Stimulated activated naive CD8-positive, alpha-beta T cell treated with anti-CD3 and anti-CD28 coated beads, Interleukin-15, Interleukin-2, amounts not matched to agents 100 ng/mL and 50 ng/mL, for 24 hours (primary cell): Measurements from ENCODE around the gene BHLHE40.

Experiments used
- H3K27ac Mint-ChIP-seq: one replicate; pipeline ENCODE4 v1.8.0; 2021; ENCODE audit warnings: mild to moderate bottlenecking, mixed read lengths
- H3K27me3 Mint-ChIP-seq: one replicate; pipeline ENCODE4 v1.8.0; 2021; ENCODE audit warnings: mixed read lengths
- H3K36me3 Mint-ChIP-seq: one replicate; pipeline ENCODE4 v1.8.0; 2021; ENCODE audit warnings: low read depth, mixed read lengths
- H3K4me1 Mint-ChIP-seq: one replicate; pipeline ENCODE4 v1.8.0; 2021; ENCODE audit warnings: low read depth, mixed read lengths
- H3K4me3 Mint-ChIP-seq: one replicate; pipeline ENCODE4 v1.8.0; 2021; ENCODE audit warnings: mild to moderate bottlenecking, mixed read lengths
- H3K9me3 Mint-ChIP-seq: one replicate; pipeline ENCODE4 v1.8.0; 2021; ENCODE audit warnings: mixed read lengths

The BHLHE40 gene

DNA sequence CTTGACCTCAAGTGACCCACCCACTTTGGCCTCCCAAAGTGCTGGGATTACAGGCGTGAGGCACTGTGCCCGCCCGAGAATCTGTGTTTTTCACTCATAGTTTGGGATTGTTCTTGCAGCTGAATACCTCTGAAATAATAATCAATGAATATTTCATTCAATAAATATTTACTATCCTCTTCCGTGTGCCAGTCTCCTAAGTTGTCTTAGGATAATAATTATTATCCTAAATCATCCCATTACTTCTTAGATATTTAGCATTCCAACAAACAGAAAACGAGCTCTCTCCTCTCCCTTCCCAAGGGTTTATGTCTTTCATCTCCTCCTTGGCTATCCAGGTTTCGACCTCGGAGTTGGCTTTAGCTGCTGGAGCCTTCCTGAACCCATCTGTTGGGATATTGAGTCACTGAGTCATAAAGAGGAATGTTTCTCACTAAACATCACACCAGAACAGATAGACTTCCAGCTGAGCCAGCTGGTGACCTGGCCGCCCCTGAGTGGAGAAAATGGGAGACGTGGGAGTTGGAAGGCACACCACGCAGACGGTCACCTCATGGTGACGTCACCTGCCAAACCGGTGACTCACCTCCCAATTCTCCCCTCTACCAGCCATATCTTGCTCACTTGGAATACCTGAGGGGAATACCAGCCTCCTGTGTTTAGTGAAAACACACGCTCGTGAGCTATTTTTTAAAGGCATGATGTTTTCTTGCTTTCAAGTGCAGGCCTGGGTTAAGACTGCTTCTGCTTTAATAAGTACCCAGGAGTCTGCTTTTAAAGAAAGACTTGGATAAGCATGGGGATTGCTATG is 43.9 kb downstream of the BHLHE40 start:
- Mint-ChIP-seq H3K27ac (peak overlapping the region; percentile 96), H3K4me3 (peak overlapping the region; percentile 51), H3K9me3 (no peaks in the 10 kb centered on the region), H3K27me3 (no peaks in the 10 kb centered on the region), H3K4me1 (peaks cover 91% of the 10 kb centered on the region), H3K36me3 (no peaks in the 10 kb centered on the region)

- Mint-ChIP-seq H3K4me1 (peaks cover 85% of the 10 kb centered on the region), H3K27me3 (no peaks in the 10 kb centered on the region), H3K9me3 (no peaks in the 10 kb centered on the region), H3K4me3 (no peak overlapping the region), H3K36me3 (no peaks in the 10 kb centered on the region), H3K27ac (peak overlapping the region; percentile 54)
Measured at GRCh38 chr3:5023777-5024346, 44.6 kb downstream of the BHLHE40 start.

GRCh38 chr3:5026046-5026362 is 46.8 kb downstream of the BHLHE40 start:
- H3K4me3 Mint-ChIP-seq: no peak overlapping the region
- no peaks in the 10 kb centered on the region for H3K9me3 Mint-ChIP-seq
- no peaks in the 10 kb centered on the region for H3K27me3 Mint-ChIP-seq
- H3K27ac Mint-ChIP-seq: peak overlapping the region; percentile 79
- peaks cover 75% of the 10 kb centered on the region for H3K4me1 Mint-ChIP-seq
- no peaks in the 10 kb centered on the region for H3K36me3 Mint-ChIP-seq

- Mint-ChIP-seq H3K27ac (no peak overlapping the region), H3K36me3 (no peaks in the 10 kb centered on the region), H3K27me3 (no peaks in the 10 kb centered on the region)
Measured at GRCh38 chr3:5029715-5030114, 50.5 kb downstream of the BHLHE40 start.

GRCh38 chr3:5030152-5030551 is 50.9 kb downstream of the BHLHE40 start:
- H3K4me1 Mint-ChIP-seq: peaks cover 38% of the 10 kb centered on the region
- H3K27ac Mint-ChIP-seq: no peak overlapping the region
- H3K27me3 Mint-ChIP-seq: no peaks in the 10 kb centered on the region
- H3K36me3 Mint-ChIP-seq: no peaks in the 10 kb centered on the region
- no peak overlapping the region for H3K4me3 Mint-ChIP-seq
- no peaks in the 10 kb centered on the region for H3K9me3 Mint-ChIP-seq

More at GRCh38 chr3:5029715-5030114, 50.5 kb downstream of the BHLHE40 start:
- Mint-ChIP-seq H3K4me1 (peaks cover 38% of the 10 kb centered on the region), H3K4me3 (no peak overlapping the region), H3K9me3 (no peaks in the 10 kb centered on the region)

GRCh38 chr3:5032844-5033243 is 53.6 kb downstream of the BHLHE40 start:
- no peak overlapping the region for H3K4me3 Mint-ChIP-seq
- no peaks in the 10 kb centered on the region for H3K36me3 Mint-ChIP-seq
- H3K4me1 Mint-ChIP-seq: peaks cover 41% of the 10 kb centered on the region
- no peak overlapping the region for H3K27ac Mint-ChIP-seq
- H3K9me3 Mint-ChIP-seq: no peaks in the 10 kb centered on the region
- no peaks in the 10 kb centered on the region for H3K27me3 Mint-ChIP-seq
